ENCODE data around the gene AMH. TPM values are rescaled to one million over a fixed set of nuclear protein-coding genes. Genes with fewer than 3 reads are reported as not detected.

The AMH gene
- total RNA-seq, 2 experiments from 2014 or later: 2.6 to 4.0 TPM

DNA sequence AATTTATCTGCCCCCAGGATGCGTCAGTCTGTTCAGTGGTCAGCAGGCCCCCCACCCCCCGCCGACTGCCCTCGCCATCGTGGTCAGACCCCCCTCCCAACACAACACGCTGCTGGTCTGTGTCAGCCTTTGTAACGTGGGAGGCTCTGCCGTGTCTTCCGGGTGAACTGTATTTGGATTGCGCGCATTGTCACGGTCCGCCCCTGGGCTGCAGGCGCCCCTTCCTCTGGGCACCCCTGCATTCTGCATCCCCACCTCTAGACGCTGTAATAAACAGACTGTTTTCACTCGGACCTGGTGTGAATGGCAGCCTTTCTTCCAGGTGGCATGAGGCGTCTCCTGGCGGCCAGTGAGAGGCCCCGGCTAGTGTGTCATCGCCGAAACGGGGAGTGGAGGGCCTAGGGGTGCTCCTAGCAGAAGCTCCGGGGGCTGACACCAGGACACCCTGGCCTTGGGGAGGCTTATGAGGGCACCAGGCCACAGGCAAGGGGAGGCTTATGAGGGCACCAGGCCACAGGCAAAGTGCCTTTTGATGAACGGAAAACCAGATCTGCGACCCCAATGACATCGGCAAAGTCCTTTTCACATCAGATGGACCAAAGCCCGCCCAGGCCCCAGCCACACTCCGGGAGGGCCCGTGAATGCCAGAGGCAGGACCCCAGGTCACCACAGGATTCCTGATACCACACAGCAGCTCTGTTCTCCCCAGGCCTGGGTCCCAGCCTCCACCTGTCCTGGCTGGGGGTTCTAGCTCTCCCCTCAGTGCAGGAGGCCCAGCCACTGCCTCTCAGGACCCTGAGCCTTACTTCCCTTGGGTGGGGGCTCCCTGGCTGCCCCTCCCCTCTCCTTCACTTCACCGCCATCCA lies 16.6 kb upstream of the AMH start:
- no peaks in the 10 kb centered on the region for H3K27me3 Mint-ChIP-seq (ENCODE audit: low read depth)
- no peak for DNase-seq
- peaks cover 16% of the 10 kb centered on the region for H3K36me3 Mint-ChIP-seq (ENCODE audit: low read depth)
- CTCF ChIA-PET: no interaction called here
- no peak overlapping the region for H3K27ac Mint-ChIP-seq
- H3K4me1 Mint-ChIP-seq (ENCODE audit: low read depth): peaks cover 25% of the 10 kb centered on the region
- H3K4me3 Mint-ChIP-seq: no peak overlapping the region
- no peaks in the 10 kb centered on the region for H3K9me3 Mint-ChIP-seq
- intact Hi-C loops (cut with micrococcal nuclease): loop anchor here (10.0 kb wide), 1 partner anchor 218 kb away; the partner anchor contains the start of gene BTBD2

- no peaks in the 10 kb centered on the region for H3K27me3 Mint-ChIP-seq (ENCODE audit: low read depth)
- peaks cover 38% of the 10 kb centered on the region for H3K4me1 Mint-ChIP-seq (ENCODE audit: low read depth)
- intact Hi-C loops (cut with micrococcal nuclease): loop anchor here (10.0 kb wide), 1 partner anchor 219 kb away; the partner anchor contains the start of gene BTBD2
- peak overlapping the region; percentile 99 for H3K4me3 Mint-ChIP-seq
- no peaks in the 10 kb centered on the region for H3K9me3 Mint-ChIP-seq
- H3K27ac Mint-ChIP-seq: no peak overlapping the region
- CTCF ChIA-PET: no interaction called here
- no peak for DNase-seq
- H3K36me3 Mint-ChIP-seq (ENCODE audit: low read depth): peaks cover 28% of the 10 kb centered on the region
These were observed 15.4 kb upstream of the AMH start for GRCh38 chr19:2233601-2234280.

DNA sequence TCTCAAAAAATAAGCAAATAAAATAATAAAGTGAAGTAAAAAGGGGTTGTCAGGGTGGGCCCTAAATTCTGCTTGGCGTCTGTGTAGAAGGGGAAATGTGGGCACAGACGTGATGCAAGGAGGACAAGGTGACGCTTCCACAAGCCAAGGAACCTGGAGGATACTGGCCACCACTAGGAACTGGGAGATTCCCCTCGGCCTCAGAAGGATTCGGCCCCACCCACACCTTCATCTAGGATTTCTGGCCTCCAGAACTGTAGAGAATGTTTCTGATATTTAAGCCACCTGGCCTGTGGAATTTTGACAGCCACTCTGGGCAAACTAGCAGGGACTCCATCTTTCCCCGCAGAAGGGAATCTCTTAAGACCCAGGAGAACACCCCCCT lies 14.1 kb upstream of the AMH start:
- Mint-ChIP-seq H3K36me3 (ENCODE audit: low read depth) (peaks cover 35% of the 10 kb centered on the region), H3K27ac (peak overlapping the region; percentile 75), H3K4me1 (ENCODE audit: low read depth) (peaks cover 49% of the 10 kb centered on the region), H3K27me3 (ENCODE audit: low read depth) (no peaks in the 10 kb centered on the region), H3K4me3 (peak overlapping the region; percentile 99), H3K9me3 (no peaks in the 10 kb centered on the region)
- no peak for DNase-seq
- intact Hi-C loops (cut with micrococcal nuclease): loop anchor here (5.0 to 10.0 kb wide), 2 partner anchors 220 to 377 kb away; partner anchors contain the start of gene BTBD2
- CTCF ChIA-PET: interaction anchor here (1.1 to 1.6 kb wide), 3 partner anchors 83 to 158 kb away, joined by 3 to 4 read pairs (median 4); no protein-coding TSS in a partner anchor

- peak overlapping the region; percentile 99 for H3K4me3 Mint-ChIP-seq
- peaks cover 54% of the 10 kb centered on the region for H3K4me1 Mint-ChIP-seq (ENCODE audit: low read depth)
- H3K27ac Mint-ChIP-seq: peak overlapping the region; percentile 75
- CTCF ChIA-PET: interaction anchor here (0.6 to 1.6 kb wide), 7 partner anchors 28 to 158 kb away, joined by 3 to 5 read pairs (median 4); no protein-coding TSS in a partner anchor
- no peak for DNase-seq
- intact Hi-C loops (cut with micrococcal nuclease): loop anchor here (1.0 to 10.0 kb wide), 13 partner anchors 23 to 548 kb away; partner anchors contain the start of genes ADAT3, BTBD2, IZUMO4 and LSM7
- no peaks in the 10 kb centered on the region for H3K27me3 Mint-ChIP-seq (ENCODE audit: low read depth)
- peaks cover 40% of the 10 kb centered on the region for H3K36me3 Mint-ChIP-seq (ENCODE audit: low read depth)
- no peaks in the 10 kb centered on the region for H3K9me3 Mint-ChIP-seq
These were observed 13.6 kb upstream of the AMH start for GRCh38 chr19:2235381-2236063.

- CTCF ChIA-PET: interaction anchor here (0.6 to 1.6 kb wide), 7 partner anchors 28 to 157 kb away, joined by 3 to 5 read pairs (median 4); no protein-coding TSS in a partner anchor
- H3K36me3 Mint-ChIP-seq (ENCODE audit: low read depth): peaks cover 42% of the 10 kb centered on the region
- H3K9me3 Mint-ChIP-seq: no peaks in the 10 kb centered on the region
- no peak for DNase-seq
- peak overlapping the region; percentile 98 for H3K27ac Mint-ChIP-seq
- no peaks in the 10 kb centered on the region for H3K27me3 Mint-ChIP-seq (ENCODE audit: low read depth)
- intact Hi-C loops (cut with micrococcal nuclease): loop anchor here (1.0 to 10.0 kb wide), 13 partner anchors 22 to 547 kb away; partner anchors contain the start of genes ADAT3, BTBD2, IZUMO4 and LSM7
- peaks cover 59% of the 10 kb centered on the region for H3K4me1 Mint-ChIP-seq (ENCODE audit: low read depth)
- H3K4me3 Mint-ChIP-seq: peak overlapping the region; percentile 99
These were observed 13.1 kb upstream of the AMH start for GRCh38 chr19:2236064-2236313.

DNA sequence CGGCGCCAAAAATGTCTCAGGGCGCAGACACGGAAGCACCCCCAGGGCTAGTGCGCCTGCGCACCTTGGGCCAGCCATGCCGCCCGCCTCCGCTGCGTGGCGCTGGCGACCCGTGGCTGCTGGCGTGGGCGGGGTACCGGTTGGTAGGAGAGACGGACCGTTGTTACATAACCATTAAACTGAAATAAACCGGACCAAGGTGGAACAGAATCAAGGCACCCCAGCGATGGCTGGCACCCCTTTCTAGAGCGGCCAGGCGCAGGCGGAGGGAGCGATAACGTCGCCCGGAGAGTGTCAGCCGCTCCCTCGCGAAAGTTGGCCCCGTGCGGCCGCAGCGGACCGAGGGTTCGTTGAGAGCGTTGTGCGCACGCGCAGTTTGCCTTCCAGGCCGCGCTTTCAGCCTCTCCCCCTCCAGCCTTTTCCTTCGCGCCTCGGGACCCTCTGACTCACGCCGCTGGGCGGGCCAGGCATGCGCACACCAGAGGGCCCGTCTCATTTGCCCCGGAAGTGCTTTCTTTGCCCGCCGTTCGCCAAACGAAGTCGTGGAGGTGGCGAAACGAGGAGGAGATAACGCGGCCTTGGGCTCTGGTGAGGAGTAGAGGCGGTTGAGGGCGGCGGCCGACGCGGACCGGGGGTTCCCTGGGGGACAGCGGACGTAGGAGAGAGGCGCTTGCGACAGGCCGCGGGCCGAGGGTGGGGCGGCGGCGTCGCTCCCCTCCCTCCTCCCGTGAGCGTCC lies 12.6 kb upstream of the AMH start, which contains the start of the genes PLEKHJ1 and SF3A2:
Gene PLEKHJ1, minus strand, starts transcription at position 16 of the 737 bp plus-strand sequence. CDS start 81 bp downstream, outside the sequence.
Gene SF3A2, plus strand, starts transcription at position 511 of the 737 bp plus-strand sequence. CDS start 6,595 bp downstream, outside the sequence.
- CTCF ChIA-PET: interaction anchor here (0.7 to 1.6 kb wide), 6 partner anchors 23 to 156 kb away, joined by 3 to 5 read pairs (median 3); no protein-coding TSS in a partner anchor
- H3K36me3 Mint-ChIP-seq (ENCODE audit: low read depth): peaks cover 47% of the 10 kb centered on the region
- intact Hi-C loops (cut with micrococcal nuclease): loop anchor here (1.0 to 10.0 kb wide), 13 partner anchors 22 to 547 kb away; partner anchors contain the start of genes ADAT3, BTBD2, IZUMO4 and LSM7
- H3K9me3 Mint-ChIP-seq: no peaks in the 10 kb centered on the region
- peak within 1 kb of the TSS; percentile 99 for H3K4me3 Mint-ChIP-seq
- peak; percentile 98 for DNase-seq
- H3K4me1 Mint-ChIP-seq (ENCODE audit: low read depth): peaks cover 64% of the 10 kb centered on the region
- H3K27me3 Mint-ChIP-seq (ENCODE audit: low read depth): no peaks in the 10 kb centered on the region
- peak within 1 kb of the TSS; percentile 98 for H3K27ac Mint-ChIP-seq

GRCh38 chr19:2237051-2237868 lies 11.9 kb upstream of the AMH start:
- intact Hi-C loops (cut with micrococcal nuclease): loop anchor here (2.0 to 10.0 kb wide), 3 partner anchors 222 to 375 kb away; partner anchors contain the start of genes ADAT3, BTBD2 and SCAMP4
- no peak for DNase-seq

GRCh38 chr19:2237869-2238153 lies 11.3 kb upstream of the AMH start:
- CTCF ChIA-PET: interaction anchor here (0.6 to 3.7 kb wide), 6 partner anchors 15 to 1750 kb away, joined by 3 to 14 read pairs (median 5); no protein-coding TSS in a partner anchor
- H3K4me1 Mint-ChIP-seq (ENCODE audit: low read depth): peaks cover 74% of the 10 kb centered on the region

More at GRCh38 chr19:2237051-2237868, 11.9 kb upstream of the AMH start:
- peaks cover 51% of the 10 kb centered on the region for H3K36me3 Mint-ChIP-seq (ENCODE audit: low read depth)
- CTCF ChIA-PET: interaction anchor here (0.6 to 1.5 kb wide), 5 partner anchors 22 to 1750 kb away, joined by 3 to 7 read pairs (median 3); no protein-coding TSS in a partner anchor
- H3K27ac Mint-ChIP-seq: peak overlapping the region; percentile 98
- H3K4me1 Mint-ChIP-seq (ENCODE audit: low read depth): peaks cover 69% of the 10 kb centered on the region
- no peaks in the 10 kb centered on the region for H3K9me3 Mint-ChIP-seq
- H3K27me3 Mint-ChIP-seq (ENCODE audit: low read depth): no peaks in the 10 kb centered on the region
- H3K4me3 Mint-ChIP-seq: peak overlapping the region; percentile 99

GRCh38 chr19:2239173-2239572 lies 9.9 kb upstream of the AMH start:
- CTCF ChIA-PET: interaction anchor here (0.6 to 3.7 kb wide), 7 partner anchors 13 to 341 kb away, joined by 4 to 14 read pairs (median 6); no protein-coding TSS in a partner anchor
- intact Hi-C loops (cut with micrococcal nuclease): loop anchor here (5.0 to 10.0 kb wide), 2 partner anchors 224 to 373 kb away; partner anchors contain the start of gene BTBD2
- no peak for DNase-seq
- no peaks in the 10 kb centered on the region for H3K27me3 Mint-ChIP-seq (ENCODE audit: low read depth)
- peak overlapping the region; percentile 99 for H3K4me3 Mint-ChIP-seq
- no peaks in the 10 kb centered on the region for H3K9me3 Mint-ChIP-seq
- H3K36me3 Mint-ChIP-seq (ENCODE audit: low read depth): peaks cover 51% of the 10 kb centered on the region
- peak overlapping the region; percentile 98 for H3K27ac Mint-ChIP-seq
- peaks cover 68% of the 10 kb centered on the region for H3K4me1 Mint-ChIP-seq (ENCODE audit: low read depth)

More at GRCh38 chr19:2237869-2238153, 11.3 kb upstream of the AMH start:
- H3K4me3 Mint-ChIP-seq: peak overlapping the region; percentile 99
- DNase-seq: no peak
- peak overlapping the region; percentile 98 for H3K27ac Mint-ChIP-seq
- H3K36me3 Mint-ChIP-seq (ENCODE audit: low read depth): peaks cover 54% of the 10 kb centered on the region
- intact Hi-C loops (cut with micrococcal nuclease): loop anchor here (2.0 to 10.0 kb wide), 3 partner anchors 223 to 374 kb away; partner anchors contain the start of genes ADAT3, BTBD2 and SCAMP4
- no peaks in the 10 kb centered on the region for H3K27me3 Mint-ChIP-seq (ENCODE audit: low read depth)
- no peaks in the 10 kb centered on the region for H3K9me3 Mint-ChIP-seq
